ENCODE measurements around the gene SH2D5. TPM values are rescaled to one million over a fixed set of nuclear protein-coding genes. Genes with fewer than 3 reads are reported as not detected.

Gene SH2D5
- total RNA-seq, 1 donor from 2014 or later: 5.9 TPM

DNA sequence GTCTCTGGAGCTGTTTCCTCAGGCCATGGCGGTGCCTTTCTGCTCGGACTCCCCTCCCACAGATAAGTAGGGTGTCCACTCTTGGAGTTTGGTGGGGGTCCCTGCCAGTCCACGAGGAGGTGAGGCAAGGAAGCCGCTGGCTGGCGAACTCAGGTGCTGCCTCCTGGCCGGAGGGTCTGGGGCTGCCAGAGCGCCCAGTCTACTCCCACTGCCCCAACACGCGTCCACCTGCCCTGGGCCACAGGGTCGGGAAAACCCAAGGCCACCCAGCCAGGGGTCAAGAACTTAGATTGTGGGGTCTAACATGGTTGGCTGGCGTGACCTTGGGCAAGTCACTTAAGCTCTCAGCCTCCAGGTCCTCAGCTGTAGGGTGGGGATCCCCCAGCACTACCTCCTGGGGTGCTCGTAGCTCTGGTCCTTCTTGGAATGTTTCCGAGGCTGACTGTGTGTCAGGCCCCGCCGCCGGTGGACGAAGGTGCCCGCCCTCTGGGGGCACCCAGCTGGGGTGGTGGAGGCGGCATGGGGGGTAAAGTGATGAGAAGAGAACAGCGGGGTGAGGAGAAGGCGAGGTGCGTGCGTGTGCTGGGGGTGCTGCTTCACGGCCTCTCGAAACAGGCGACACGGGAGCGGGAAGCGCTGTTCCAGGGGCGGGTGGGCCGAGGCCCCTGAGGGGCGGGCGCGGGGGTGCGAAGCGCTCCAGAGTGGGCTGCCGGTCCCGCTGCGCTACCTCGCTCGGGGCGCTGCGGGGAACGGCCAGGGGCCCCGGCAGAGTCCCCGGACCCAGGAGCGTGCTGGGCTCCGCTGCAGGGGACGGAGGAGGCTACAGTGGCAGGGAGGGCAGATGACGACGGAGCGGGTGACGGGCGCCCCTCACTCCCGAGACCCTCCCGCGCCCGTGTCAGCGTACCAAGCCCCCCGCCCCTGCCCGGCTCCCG, 1.2 kb downstream of the SH2D5 start:
- Histone ChIP-seq H3K27me3 (ENCODE audit: insufficient read depth, low read length) (peaks cover 5% of the 10 kb centered on the region), H3K27ac (ENCODE audit: low read depth, low read length) (no peak overlapping the region), H3K36me3 (ENCODE audit: insufficient read depth, low read length) (no peaks in the 10 kb centered on the region), H3K4me3 (ENCODE audit: insufficient read depth, low read depth, low read length) (no peak overlapping the region), H3K9me3 (ENCODE audit: insufficient read depth, low read depth, low read length) (no peaks in the 10 kb centered on the region), H4K20me1 (ENCODE audit: insufficient read depth, low read length) (peaks cover 4% of the 10 kb centered on the region), H3K4me2 (ENCODE audit: low read length) (peak overlapping the region; percentile 91), H2AFZ (ENCODE audit: low read depth, low read length) (no peak overlapping the region), H3K79me2 (ENCODE audit: insufficient read depth, low read length) (no peaks in the 10 kb centered on the region), H3K9ac (ENCODE audit: low read length) (peak overlapping the region; percentile 83), H3K4me1 (ENCODE audit: insufficient read depth, low read length) (peaks cover 20% of the 10 kb centered on the region)
- TF ChIP-seq EZH2 (IDR thresholded peaks at IDR 0.05; ENCODE audit: insufficient read depth, low read length): no peak
- TF ChIP-seq, protein P1, sequence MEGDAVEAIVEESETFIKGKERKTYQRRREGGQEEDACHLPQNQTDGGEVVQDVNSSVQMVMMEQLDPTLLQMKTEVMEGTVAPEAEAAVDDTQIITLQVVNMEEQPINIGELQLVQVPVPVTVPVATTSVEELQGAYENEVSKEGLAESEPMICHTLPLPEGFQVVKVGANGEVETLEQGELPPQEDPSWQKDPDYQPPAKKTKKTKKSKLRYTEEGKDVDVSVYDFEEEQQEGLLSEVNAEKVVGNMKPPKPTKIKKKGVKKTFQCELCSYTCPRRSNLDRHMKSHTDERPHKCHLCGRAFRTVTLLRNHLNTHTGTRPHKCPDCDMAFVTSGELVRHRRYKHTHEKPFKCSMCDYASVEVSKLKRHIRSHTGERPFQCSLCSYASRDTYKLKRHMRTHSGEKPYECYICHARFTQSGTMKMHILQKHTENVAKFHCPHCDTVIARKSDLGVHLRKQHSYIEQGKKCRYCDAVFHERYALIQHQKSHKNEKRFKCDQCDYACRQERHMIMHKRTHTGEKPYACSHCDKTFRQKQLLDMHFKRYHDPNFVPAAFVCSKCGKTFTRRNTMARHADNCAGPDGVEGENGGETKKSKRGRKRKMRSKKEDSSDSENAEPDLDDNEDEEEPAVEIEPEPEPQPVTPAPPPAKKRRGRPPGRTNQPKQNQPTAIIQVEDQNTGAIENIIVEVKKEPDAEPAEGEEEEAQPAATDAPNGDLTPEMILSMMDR (IDR thresholded peaks at IDR 0.05; ENCODE audit: insufficient read depth, low read depth, low read length): no peak
- peaks cover 6% of the 10 kb centered on the region for H3K4me1 Mint-ChIP-seq (ENCODE audit: low read depth, unreplicated experiment)
- H3K4me3 Mint-ChIP-seq (ENCODE audit: unreplicated experiment): peak overlapping the region; percentile 68
- FAIRE-seq: no peak
- H3K27me3 Mint-ChIP-seq (ENCODE audit: low read depth, unreplicated experiment): peaks cover 15% of the 10 kb centered on the region
- peaks cover 2% of the 10 kb centered on the region for H3K9me3 Mint-ChIP-seq (ENCODE audit: unreplicated experiment)
- H3K36me3 Mint-ChIP-seq (ENCODE audit: low read depth, unreplicated experiment): peaks cover 3% of the 10 kb centered on the region
- DNase-seq (ENCODE audit: low read depth): no peak
- peak overlapping the region; percentile 75 for H3K27ac Mint-ChIP-seq (ENCODE audit: unreplicated experiment)

DNA sequence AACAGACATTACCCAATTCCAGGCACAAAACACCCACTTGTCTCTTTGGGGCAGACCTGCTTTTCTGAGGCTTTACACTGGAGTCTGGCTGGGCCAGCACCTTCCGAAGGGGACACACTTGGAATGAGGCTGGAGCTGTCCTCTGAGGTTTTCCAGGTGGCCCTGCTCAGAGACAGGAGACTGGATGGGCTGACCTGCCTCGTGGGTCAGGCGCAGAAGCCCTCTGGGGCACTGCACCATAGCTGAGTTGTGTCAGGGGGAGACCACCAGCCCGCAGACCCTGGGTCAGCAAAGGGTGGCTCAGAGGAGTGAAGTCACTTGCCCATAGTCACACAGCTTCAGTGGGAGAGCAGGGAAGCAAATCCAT, 1.8 kb downstream of the SH2D5 start:
- H3K9me3 Mint-ChIP-seq (ENCODE audit: unreplicated experiment): no peaks in the 10 kb centered on the region
- H3K4me1 Mint-ChIP-seq (ENCODE audit: low read depth, unreplicated experiment): peaks cover 6% of the 10 kb centered on the region
- Histone ChIP-seq H3K36me3 (ENCODE audit: insufficient read depth, low read length) (no peaks in the 10 kb centered on the region), H2AFZ (ENCODE audit: low read depth, low read length) (no peak overlapping the region), H3K27ac (ENCODE audit: low read depth, low read length) (no peak overlapping the region), H3K79me2 (ENCODE audit: insufficient read depth, low read length) (no peaks in the 10 kb centered on the region), H3K9ac (ENCODE audit: low read length) (no peak overlapping the region), H3K4me1 (ENCODE audit: insufficient read depth, low read length) (peaks cover 16% of the 10 kb centered on the region), H3K4me3 (ENCODE audit: insufficient read depth, low read depth, low read length) (no peak overlapping the region), H4K20me1 (ENCODE audit: insufficient read depth, low read length) (peaks cover 4% of the 10 kb centered on the region), H3K9me3 (ENCODE audit: insufficient read depth, low read depth, low read length) (no peaks in the 10 kb centered on the region), H3K27me3 (ENCODE audit: insufficient read depth, low read length) (peaks cover 5% of the 10 kb centered on the region), H3K4me2 (ENCODE audit: low read length) (peak overlapping the region; percentile 91)
- FAIRE-seq: no peak
- no peak overlapping the region for H3K4me3 Mint-ChIP-seq (ENCODE audit: unreplicated experiment)
- H3K27me3 Mint-ChIP-seq (ENCODE audit: low read depth, unreplicated experiment): peaks cover 15% of the 10 kb centered on the region
- no peak for TF ChIP-seq EZH2 (IDR thresholded peaks at IDR 0.05; ENCODE audit: insufficient read depth, low read length)
- TF ChIP-seq, protein P1 (IDR thresholded peaks at IDR 0.05; ENCODE audit: insufficient read depth, low read depth, low read length): no peak
- DNase-seq (ENCODE audit: low read depth): no peak
- no peaks in the 10 kb centered on the region for H3K36me3 Mint-ChIP-seq (ENCODE audit: low read depth, unreplicated experiment)
- H3K27ac Mint-ChIP-seq (ENCODE audit: unreplicated experiment): no peak overlapping the region
